GM19452 (cell line): ENCODE measurements around the gene KLHDC8A.
"Not testable (repeated sequence)": the region's sequence is repeated elsewhere in the genome, so short reads cannot be mapped to it uniquely, and the experiment has no call there.

Experiments used
- ATAC-seq: cut with Tn5 transposase; IDR thresholded peaks from one replicate; pipeline ENCODE4 v1.9.1; 2021; ENCODE audit not compliant: unreplicated experiment

KLHDC8A gene

DNA sequence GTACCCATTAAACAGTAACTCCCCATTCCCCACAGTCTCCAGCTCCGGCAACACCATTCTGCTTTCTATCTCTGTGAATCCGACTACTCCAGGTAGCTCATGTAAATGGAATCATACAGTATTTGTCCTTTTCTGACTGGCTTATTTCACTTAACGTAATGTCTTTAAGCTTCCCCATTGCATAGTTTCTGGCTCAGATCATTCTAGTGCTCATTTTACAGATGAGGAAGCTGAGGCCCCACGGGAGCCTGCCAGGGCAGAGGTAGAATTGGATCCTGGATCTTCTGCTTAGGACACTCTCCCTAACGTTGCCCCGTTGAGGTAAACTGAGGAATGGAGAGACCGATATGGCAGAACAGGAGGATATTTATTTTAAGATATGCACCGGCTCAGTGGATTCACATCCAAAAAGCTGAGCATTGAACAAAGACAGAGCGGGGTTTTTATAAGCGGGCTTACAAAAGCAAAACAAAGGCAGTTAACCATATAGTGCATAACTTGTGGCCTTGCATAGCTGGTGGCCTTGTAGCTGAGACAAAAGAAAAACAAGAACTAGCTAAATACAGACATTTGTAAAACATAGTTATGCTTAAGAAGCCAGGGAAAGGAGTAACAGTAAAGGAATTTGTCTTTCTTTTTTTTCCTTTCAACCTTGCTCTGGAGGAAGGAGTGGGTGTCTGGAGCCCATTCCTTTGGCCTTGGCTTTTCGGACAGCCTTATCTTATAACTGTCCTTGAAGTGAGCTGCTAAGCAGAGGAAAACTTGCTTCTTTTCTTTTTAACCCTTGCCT lies 15.3 kb upstream of the KLHDC8A start:
- ATAC-seq: no peak

DNA sequence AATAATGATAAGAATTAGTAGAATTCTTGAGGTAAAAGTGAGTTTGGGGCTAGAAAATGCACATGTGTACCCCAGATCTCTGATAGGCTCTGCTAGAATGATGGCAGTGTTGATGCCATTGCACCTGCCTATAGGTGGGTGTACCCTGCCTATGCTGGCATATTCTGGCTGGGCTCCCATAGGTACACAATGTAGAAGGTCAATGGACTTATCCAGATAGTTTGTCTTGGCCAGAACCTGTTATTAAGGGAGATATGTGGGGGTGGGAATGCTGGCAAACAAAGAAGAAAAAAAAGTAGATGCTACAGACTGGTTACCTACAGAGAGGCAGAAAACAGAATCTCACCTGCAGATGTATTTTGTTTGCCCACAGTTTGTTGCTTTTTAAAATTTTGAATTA lies 14.1 kb upstream of the KLHDC8A start:
- no peak for ATAC-seq

DNA sequence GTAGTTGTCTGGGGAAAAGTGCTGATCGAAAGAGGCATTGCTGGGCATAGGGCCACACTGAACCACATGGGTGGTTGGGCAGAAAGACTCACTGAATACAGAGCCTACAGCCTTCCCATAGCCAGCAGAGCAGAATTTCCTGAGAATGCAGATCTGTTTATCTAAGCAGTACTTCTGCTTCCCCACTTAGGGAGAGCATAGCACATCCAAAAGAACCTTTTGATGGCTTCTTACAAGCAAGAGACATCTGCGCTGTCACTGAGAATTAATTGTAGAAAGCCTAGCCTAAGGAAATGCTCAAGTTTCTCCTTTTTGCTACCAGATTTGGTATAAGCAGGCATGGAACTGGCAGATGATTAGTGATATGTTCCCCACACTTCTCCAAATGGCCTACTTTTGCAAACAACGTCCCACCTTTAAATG lies 13.0 kb upstream of the KLHDC8A start:
- no peak for ATAC-seq

DNA sequence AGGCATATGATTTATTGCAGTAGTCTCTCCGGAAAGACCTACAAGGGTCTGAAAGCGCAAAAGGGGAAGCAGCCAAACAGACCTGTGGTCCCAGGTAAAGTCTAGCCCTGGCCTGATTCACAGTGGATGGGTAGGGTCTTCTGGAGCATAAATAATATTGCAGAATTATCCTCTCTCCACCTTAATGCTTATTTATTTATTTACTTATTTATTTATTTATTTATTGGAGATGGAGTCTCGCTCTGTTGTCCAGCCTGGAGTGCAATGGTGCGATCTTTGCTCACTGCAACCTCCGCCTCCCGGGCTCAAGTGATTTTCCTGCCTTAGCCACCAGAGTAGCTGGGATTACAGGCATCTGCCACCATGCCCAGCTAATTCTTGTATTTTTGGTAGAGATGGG lies 11.8 kb upstream of the KLHDC8A start:
- ATAC-seq: no peak

DNA sequence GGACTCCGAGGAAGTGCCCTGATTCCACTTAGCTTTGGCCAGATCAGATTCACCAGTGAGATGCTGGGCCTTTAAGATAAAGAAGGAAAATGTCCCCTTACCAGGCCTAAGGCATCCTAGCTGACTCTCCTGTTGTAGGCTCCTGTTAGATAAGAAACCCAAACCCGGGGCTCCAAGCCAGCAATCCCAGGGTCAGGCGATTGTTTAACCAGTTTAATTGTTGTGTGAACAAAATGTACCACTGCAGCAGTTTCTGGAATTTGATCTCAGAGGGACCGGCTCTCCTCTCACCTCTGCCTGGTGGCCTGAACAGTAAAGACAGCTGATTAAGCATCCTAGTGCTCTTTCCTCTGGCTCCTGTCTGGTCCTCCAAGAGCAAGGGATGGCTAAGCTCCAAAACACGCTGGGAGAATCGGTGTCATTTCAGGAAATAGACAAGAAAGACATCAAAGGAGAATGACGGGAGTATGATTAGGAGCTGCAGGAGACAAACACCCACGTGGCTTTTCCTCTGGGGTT lies 9.3 kb upstream of the KLHDC8A start:
- ATAC-seq: no peak

DNA sequence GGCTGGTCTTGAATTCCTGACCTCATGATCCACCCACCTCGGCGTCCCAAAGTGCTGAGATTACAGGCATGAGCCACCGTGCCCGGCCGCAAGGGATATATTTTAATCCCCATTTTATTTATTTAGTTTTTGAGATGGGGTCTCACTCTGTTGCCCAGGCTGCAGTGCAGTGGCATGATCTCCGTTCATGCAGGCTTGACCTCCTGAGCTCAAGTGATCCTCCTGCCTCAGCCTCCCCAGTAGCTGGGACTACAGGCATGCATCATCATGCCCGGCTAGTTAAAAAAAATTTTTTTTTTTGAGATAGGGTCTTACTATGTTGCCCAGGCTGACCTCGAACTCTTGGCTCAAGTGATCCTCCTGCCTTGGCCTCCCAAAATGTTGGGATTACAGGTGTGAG lies 8.4 kb upstream of the KLHDC8A start:
- ATAC-seq: not testable (repeated sequence)

DNA sequence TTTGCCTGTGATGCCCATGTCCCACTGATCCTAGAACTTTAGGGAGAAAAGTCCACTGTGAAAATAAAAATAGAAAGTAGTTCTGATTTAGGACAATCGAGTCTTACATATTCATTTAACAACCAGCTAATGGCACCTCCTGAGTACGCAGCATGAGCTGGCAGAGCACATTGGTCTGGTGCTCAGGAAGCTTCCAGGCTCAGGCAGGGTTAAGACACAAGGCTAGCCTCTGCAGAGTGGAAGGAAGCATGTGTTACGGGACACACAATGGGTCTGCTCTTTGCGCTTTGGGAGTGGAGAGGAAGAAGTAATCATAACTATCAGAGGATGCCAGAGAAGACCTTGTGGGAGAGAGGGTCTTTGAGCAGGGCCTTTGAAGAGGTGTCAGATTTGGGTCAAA lies 4.2 kb upstream of the KLHDC8A start:
- ATAC-seq: no peak

DNA sequence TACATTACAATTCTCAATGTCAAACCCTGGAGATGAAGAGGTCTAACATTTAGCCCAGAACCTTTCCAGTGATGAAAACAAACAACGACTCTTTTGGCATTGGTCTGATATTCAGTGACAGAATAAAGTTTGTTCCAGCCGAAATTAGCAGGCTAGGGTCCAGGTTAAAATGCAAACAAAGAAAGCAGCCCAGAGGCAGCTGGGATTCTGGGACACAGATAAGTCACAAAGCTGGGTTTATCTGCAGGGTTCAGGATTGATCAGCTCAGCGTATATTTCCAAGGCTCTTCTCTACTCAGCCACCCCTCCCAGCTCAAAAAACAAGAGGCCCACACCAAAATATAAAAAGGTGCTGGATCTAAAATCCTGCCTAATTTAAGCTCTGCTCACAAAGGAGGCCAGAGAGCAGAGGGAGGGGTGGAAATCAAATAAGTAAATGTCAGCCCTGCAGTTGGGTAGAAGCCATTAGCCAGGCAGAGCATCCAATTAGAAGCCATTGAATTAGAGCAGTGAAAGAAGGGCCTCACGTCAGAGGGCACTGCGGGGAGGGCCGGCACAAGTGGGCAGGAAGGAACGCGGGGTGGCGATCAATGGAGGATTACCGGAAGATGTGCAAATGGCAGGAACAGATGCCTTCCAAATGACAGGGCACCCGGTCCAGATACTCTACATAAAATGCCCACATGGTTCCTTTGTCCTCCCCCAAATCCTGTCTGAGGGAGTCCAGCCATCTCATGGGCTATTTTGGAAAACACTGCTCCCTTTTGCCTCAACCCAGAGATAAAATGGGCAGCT lies 3.2 kb upstream of the KLHDC8A start:
- no peak for ATAC-seq

DNA sequence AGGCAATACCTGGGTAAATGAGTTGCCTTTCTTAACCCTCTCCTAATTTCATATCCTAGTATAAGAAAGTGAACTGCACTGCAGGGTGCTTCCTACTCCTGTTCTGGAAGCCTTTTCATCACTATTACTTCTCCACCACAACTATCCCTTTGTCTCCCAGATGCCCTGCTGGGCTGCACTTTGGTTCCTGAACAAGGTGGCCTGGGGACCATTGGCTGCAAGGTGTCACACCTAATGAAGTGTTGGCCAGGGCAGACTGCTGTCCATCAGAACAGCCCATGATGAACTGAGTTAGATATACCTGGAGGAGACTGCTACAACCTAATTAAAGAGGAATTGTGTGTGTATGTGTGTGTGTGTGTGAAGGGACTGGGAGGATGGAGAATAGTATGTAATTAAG lies 1.9 kb upstream of the KLHDC8A start:
- ATAC-seq: no peak

DNA sequence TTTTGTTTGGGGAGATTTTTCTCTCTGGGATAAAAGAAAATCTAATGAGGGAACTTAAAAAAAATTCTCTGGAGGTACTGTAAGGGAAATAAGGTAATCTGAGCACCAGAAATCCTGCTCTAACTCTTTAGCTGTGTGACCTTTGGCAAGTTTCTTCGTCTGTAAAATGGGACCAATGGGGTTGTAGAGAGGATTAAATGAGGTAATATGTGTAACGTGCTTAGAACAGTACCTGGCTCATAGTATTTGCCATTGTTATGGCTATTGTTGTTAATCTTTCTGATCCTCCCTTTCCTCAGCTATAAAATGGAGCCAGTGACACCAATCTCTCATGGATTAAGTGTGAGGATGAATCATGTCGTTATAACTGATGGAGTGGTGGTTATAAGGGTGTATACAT lies 845 bp upstream of the KLHDC8A start:
- ATAC-seq: no peak

DNA sequence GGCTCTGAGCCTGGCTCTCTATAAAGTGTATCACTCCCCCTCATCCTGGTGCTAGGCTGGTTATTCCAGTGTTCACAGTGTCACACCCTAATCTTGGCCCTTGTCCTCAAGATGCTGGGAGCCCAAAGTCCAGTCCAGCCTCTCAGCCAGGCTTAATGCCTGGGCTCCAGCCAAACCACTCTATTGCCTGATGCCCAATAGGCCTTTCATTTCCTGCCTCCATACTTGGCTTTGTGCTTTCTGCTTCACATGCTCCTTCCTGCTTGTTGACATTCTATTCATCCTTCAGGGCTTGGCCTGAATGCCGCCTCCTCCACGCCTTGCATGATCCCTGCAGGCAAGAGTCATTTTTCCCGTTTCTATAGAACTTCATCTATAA lies 1.7 kb downstream of the KLHDC8A start:
- no peak for ATAC-seq

DNA sequence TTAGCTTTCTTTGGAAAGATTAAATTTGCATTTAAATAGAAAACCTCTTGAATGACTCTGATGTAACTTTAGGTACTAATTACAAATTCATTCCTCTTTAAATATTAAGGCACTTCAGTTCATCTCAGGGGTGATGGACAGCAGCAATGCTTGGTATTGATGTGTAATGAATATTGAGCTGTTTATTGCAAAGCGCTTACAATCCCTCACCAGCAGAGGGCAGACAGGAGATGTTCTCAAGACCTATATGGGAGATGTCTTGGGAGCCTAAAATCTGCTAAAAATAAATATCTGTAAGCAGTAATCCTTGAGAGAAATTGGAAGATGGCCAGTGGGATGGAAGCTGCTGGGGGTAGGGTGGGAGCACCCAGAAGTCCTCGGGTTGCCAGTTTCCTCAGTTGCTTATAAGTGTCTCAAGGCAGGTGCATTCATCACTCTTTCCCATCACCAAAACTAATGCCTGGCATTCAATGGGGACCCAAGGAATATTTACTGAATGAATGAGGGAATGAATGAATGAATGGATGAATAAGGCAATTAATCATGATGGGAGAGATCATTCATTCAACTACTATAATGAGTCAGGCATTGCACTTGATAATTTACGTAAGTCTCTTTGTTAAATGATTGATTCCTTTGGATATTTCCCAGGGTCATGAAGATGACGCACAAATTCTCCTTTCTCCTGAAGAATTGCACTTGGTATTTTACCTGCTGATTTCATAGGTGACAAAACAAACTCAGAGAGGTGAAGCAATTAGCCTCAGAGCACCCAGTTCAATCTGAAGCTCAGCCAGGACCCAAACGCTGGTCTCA lies 2.3 kb downstream of the KLHDC8A start:
- no peak for ATAC-seq

DNA sequence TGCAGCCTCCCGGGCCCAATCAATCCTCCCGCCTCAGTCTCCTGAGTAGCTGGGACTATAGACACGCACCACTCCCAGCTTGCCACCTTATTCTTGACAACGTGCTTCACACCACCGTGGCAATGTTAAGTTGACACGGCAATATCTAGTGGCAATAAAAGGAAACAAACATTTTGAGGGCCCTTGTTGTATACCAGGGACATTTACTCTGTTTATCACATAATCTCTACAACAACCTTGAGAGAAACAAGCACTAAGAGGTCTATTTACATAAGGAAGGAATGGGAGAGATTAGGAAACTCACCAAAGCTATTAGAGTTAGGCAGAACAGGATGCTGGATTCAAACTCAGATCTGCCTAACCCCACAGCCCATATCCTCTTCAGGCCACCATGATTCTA lies 3.1 kb downstream of the KLHDC8A start:
- no peak for ATAC-seq

DNA sequence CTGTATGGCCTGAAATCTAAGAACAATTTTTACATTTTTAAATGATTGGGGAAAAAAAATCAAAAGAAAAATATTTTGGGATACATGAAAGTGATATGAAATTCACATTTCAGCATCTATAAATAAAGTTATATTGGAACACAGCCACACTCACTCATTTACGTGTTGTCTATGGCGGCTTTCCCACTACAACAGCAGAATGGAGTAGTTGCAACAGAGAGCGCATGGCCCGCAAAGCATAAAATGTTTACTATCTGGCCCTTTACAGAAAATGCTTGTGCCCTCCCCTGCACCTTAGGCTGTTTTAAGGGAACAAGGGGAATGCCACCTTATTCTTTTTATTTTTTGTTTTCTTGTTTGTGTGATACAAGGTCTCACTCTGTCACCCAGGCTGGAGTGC lies 3.5 kb downstream of the KLHDC8A start:
- ATAC-seq: no peak

DNA sequence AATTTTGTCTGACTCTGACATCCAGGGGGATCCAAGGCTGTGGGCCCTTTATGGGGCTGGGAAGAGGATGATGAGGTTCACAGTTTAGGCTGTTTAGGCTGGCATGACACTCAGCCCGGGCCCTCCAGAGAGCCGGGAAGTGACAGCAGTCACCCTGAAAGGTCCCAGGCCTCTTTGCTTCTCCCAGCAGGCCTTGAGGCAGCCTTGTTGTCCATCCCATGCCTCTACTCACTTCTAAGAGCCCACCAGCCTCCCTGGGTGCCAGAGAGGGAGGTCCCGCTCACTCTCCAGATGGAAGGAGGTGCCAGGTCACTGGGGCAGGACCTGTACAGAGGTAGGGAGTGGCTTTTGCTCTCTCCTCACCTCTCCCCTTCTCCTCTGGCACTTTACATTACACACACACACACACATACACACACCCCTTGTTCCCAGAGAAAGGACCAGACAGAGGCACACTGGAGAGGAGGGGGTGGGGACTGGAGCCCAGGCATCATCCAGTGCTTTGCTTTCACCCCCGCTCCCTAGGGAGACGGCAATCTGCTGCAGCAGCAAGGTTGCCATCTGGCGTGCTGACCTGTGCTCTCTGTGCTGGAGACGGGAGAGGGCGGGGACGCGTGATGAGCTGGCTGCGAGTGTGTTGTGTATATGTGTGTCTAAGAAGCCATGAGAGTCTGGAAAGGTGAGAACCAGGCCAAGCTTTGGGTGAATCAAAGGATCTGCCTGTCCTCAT lies 4.6 kb downstream of the KLHDC8A start:
- no peak for ATAC-seq

DNA sequence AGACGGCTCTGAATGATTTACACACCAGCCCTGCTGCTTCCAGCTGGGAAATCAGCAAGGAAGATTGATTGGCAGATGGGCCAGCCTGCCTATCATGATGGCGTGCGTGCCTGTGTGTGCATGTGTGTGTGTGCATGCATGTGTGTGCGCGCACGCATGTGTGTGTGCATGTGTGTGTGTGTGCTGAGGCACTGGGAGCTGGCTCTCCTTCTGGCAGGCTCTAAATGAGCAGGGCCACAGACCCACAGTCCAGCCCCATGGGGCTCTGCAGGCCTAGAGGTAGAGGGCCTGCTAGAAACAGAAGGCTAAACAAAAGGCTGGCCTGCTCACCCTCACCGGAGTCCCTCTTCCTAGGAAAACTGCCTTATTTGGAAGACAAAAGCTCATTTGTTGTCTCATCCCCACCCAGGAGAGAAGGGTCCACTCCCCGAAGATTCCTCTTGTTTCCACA lies 6.0 kb downstream of the KLHDC8A start:
- ATAC-seq: no peak

DNA sequence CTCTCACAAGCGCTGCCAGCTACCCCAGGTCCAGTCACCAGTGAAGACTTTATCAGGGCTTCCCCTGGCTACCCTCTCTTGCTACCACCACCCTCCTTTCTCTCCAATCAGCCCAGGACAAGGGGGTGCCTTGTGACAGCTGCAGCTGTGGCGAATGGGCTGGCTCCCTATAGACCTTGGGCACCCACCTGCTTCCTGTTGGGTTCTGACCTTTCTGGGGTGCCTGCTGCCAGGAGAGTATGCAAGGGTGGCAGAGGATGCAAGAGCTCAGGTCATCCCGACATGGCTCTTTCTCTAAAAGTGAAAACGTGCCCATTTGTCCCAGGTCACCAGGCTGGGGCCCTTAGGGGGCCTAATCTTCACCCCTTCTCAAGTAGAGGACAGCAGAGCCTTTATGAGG lies 6.6 kb downstream of the KLHDC8A start:
- ATAC-seq: no peak

DNA sequence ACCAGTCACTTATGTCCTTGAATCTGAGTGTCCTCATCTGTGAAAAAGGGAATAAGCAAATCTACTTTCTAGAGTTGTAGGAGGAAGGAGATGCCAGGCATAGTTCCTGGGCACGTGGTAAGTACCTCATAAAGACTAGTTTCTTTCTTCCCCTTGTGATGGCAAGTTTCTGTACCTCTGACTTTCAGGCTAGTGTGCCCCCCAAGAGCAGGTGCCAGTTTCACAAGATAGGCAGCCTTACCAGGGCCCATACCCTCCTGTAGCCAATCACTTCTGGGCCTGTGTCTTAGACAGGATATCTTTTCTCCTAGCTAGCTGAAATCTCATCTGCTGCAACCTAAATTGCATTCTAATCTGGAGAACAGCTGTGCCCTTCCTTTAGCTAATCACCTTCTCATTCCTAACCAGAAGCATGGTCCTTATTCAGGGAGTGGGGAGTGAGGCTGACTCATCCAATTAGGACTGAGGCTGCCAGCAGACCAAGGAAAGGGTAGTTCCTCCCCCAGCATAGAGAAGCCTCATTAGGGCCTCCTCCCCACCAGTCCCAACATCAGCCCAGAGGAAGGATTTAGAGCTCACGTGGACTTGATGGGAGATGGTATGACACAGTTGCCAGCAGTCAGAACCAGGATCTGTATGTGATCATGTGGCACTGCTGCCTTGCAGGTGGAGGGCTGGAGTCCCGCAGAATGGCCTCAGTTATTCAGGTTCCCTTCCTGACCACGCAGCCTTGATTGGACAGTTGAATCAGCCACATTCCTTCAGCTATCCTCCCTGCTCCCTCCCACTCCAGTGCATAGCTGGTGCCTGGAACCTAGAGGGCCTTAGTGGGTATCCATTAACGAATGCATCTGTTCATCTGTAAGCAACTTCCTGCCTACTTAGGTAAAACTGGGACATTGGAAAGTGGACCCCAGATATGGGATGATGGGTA lies 7.9 kb downstream of the KLHDC8A start:
- ATAC-seq: no peak

DNA sequence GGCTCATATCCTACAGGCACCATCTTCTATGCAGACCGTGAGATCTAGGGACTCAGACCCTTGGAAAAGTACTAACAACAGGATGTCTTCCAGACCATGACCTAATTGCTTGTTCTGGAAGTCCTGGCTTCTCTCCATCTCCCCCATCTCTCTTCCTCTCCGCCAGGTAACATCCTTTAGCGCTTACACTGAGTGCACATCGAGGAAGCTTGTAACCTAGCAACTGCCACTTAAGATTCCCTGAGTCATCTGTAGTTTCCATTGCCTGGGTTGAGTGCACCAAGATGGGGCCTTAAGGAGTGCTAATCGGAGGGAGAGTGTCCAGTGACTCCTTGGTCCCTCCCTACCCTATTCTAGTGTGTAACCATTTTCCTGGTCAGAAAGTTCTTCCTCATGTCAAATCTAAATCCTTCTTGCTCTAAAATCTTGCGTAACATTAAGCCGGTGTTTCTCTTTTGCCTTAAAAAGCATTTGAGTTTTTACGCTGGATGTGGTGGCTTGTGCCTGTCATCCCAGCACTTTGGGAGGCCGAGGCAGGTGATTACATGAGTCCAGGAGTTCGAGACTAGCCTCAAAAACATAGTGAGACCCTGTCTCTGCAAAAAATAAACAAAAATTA lies 9.7 kb downstream of the KLHDC8A start:
- ATAC-seq: no peak
